ENCODE data around the gene CEACAM4.

CEACAM4 gene

GRCh38 chr19:41641879-41642485, 15.1 kb upstream of the CEACAM4 start:
- TF ChIP-seq Cebpa-rat (IDR thresholded peaks at IDR 0.05) = no peak
- H3K9me3 ChIP-seq = no peaks in the 10 kb centered on the region
- H3K27me3 ChIP-seq = no peaks in the 10 kb centered on the region

GRCh38 chr19:41638641-41639081, 11.8 kb upstream of the CEACAM4 start:
- TF ChIP-seq Cebpa-rat (IDR thresholded peaks at IDR 0.05) = no peak

More at GRCh38 chr19:41641879-41642485, 15.1 kb upstream of the CEACAM4 start:
- Histone ChIP-seq H3K4me2 (no peak overlapping the region), H3K36me3 (no peaks in the 10 kb centered on the region), H3K4me1 (no peaks in the 10 kb centered on the region), H3K27ac (no peak overlapping the region), H3K9ac (no peak overlapping the region), H4K20me1 (no peaks in the 10 kb centered on the region), H3K4me3 (no peak overlapping the region)

GRCh38 chr19:41637484-41637883, 10.6 kb upstream of the CEACAM4 start:
- Histone ChIP-seq H3K36me3 (no peaks in the 10 kb centered on the region), H4K20me1 (no peaks in the 10 kb centered on the region), H3K27ac (no peak overlapping the region), H3K4me2 (no peak overlapping the region), H3K9ac (no peak overlapping the region), H3K9me3 (peaks cover 3% of the 10 kb centered on the region; the same call in 1 of the 2 replicates), H3K4me1 (no peaks in the 10 kb centered on the region), H3K4me3 (no peak overlapping the region), H3K27me3 (no peaks in the 10 kb centered on the region)
- no peak for TF ChIP-seq Cebpa-rat (IDR thresholded peaks at IDR 0.05)

More at GRCh38 chr19:41638641-41639081, 11.8 kb upstream of the CEACAM4 start:
- Histone ChIP-seq H3K36me3 (no peaks in the 10 kb centered on the region), H3K4me1 (no peaks in the 10 kb centered on the region), H3K4me3 (no peak overlapping the region), H3K9me3 (no peaks in the 10 kb centered on the region), H3K27me3 (no peaks in the 10 kb centered on the region), H3K9ac (no peak overlapping the region), H4K20me1 (no peaks in the 10 kb centered on the region), H3K27ac (no peak overlapping the region), H3K4me2 (no peak overlapping the region)

GRCh38 chr19:41627966-41628675, 1.2 kb upstream of the CEACAM4 start:
- Histone ChIP-seq H3K4me1 (no peaks in the 10 kb centered on the region), H3K4me3 (no peak overlapping the region), H4K20me1 (no peaks in the 10 kb centered on the region), H3K4me2 (no peak overlapping the region), H3K9me3 (peaks cover 22% of the 10 kb centered on the region), H3K27ac (no peak overlapping the region), H3K27me3 (peaks cover 21% of the 10 kb centered on the region; the same call in 1 of the 2 replicates), H3K36me3 (no peaks in the 10 kb centered on the region), H3K9ac (no peak overlapping the region)
- no peak for TF ChIP-seq Cebpa-rat (IDR thresholded peaks at IDR 0.05)

GRCh38 chr19:41626278-41626677, 596 bp downstream of the CEACAM4 start:
- TF ChIP-seq Cebpa-rat (IDR thresholded peaks at IDR 0.05) = no peak
- Histone ChIP-seq H3K27me3 (peaks cover 21% of the 10 kb centered on the region; the same call in 1 of the 2 replicates), H3K4me3 (no peak overlapping the region), H3K9me3 (peaks cover 15% of the 10 kb centered on the region), H3K4me1 (no peaks in the 10 kb centered on the region), H3K27ac (no peak overlapping the region), H3K9ac (no peak overlapping the region), H4K20me1 (no peaks in the 10 kb centered on the region), H3K36me3 (no peaks in the 10 kb centered on the region), H3K4me2 (no peak overlapping the region)

- TF ChIP-seq Cebpa-rat (IDR thresholded peaks at IDR 0.05) = no peak
- H3K4me1 ChIP-seq = 0 out of 2 replicates have a peak, but pooled peaks cover under 1% of the 10 kb centered on the region
- no peak overlapping the region for H3K9ac ChIP-seq
- H3K4me2 ChIP-seq = no peak overlapping the region
- H3K9me3 ChIP-seq = peaks cover 2% of the 10 kb centered on the region
- H4K20me1 ChIP-seq = peaks cover 9% of the 10 kb centered on the region; the same call in 1 of the 2 replicates
- H3K36me3 ChIP-seq = no peaks in the 10 kb centered on the region
- H3K4me3 ChIP-seq = no peak overlapping the region
- H3K27me3 ChIP-seq = peaks cover 21% of the 10 kb centered on the region; the same call in 1 of the 2 replicates
- no peak overlapping the region for H3K27ac ChIP-seq
Observed at GRCh38 chr19:41624937-41625336, 1.9 kb downstream of the CEACAM4 start.

GRCh38 chr19:41624515-41624914, 2.4 kb downstream of the CEACAM4 start:
- Histone ChIP-seq H3K9me3 (no peaks in the 10 kb centered on the region), H3K27me3 (peaks cover 21% of the 10 kb centered on the region; the same call in 1 of the 2 replicates), H4K20me1 (peaks cover 11% of the 10 kb centered on the region; the same call in 1 of the 2 replicates), H3K9ac (no peak overlapping the region), H3K4me3 (no peak overlapping the region), H3K27ac (no peak overlapping the region), H3K4me2 (no peak overlapping the region), H3K4me1 (peaks cover 4% of the 10 kb centered on the region), H3K36me3 (no peaks in the 10 kb centered on the region)
- no peak for TF ChIP-seq Cebpa-rat (IDR thresholded peaks at IDR 0.05)

GRCh38 chr19:41623360-41623759, 3.5 kb downstream of the CEACAM4 start:
- no peak for TF ChIP-seq Cebpa-rat (IDR thresholded peaks at IDR 0.05)
- Histone ChIP-seq H3K4me2 (no peak overlapping the region), H3K36me3 (no peaks in the 10 kb centered on the region), H3K27ac (no peak overlapping the region), H3K4me1 (peaks cover 12% of the 10 kb centered on the region), H3K9ac (no peak overlapping the region), H3K27me3 (peaks cover 21% of the 10 kb centered on the region; the same call in 1 of the 2 replicates), H3K9me3 (no peaks in the 10 kb centered on the region), H3K4me3 (no peak overlapping the region), H4K20me1 (peaks cover 14% of the 10 kb centered on the region; the same call in 1 of the 2 replicates)

GRCh38 chr19:41621654-41622053, 5.2 kb downstream of the CEACAM4 start:
- H3K27me3 ChIP-seq = peaks cover 6% of the 10 kb centered on the region; the same call in 1 of the 2 replicates
- H4K20me1 ChIP-seq = peaks cover 24% of the 10 kb centered on the region; the same call in 1 of the 2 replicates
- no peak overlapping the region for H3K4me3 ChIP-seq
- TF ChIP-seq Cebpa-rat (IDR thresholded peaks at IDR 0.05) = no peak
- no peaks in the 10 kb centered on the region for H3K9me3 ChIP-seq
- H3K9ac ChIP-seq = no peak overlapping the region
- H3K4me2 ChIP-seq = no peak overlapping the region
- H3K27ac ChIP-seq = no peak overlapping the region
- H3K4me1 ChIP-seq = peaks cover 12% of the 10 kb centered on the region
- H3K36me3 ChIP-seq = no peaks in the 10 kb centered on the region

- Histone ChIP-seq H3K4me3 (no peak overlapping the region), H3K9ac (no peak overlapping the region), H3K27ac (no peak overlapping the region), H4K20me1 (peaks cover 24% of the 10 kb centered on the region; the same call in 1 of the 2 replicates), H3K36me3 (no peaks in the 10 kb centered on the region), H3K4me1 (peaks cover 12% of the 10 kb centered on the region), H3K27me3 (peaks cover 2% of the 10 kb centered on the region; the same call in 1 of the 2 replicates), H3K4me2 (no peak overlapping the region), H3K9me3 (no peaks in the 10 kb centered on the region)
- TF ChIP-seq Cebpa-rat (IDR thresholded peaks at IDR 0.05) = no peak
Observed at GRCh38 chr19:41621226-41621625, 5.6 kb downstream of the CEACAM4 start.
